LNCaP clone FGC (cell line): ENCODE results near the gene CD79B.

Source experiments
- DNase-seq: peaks from one replicate; pipeline ENCODE4 v3.0.0-alpha.2; 2011; ENCODE audit warnings: low read depth
- H3K4me3 ChIP-seq: 2 replicates; pipeline ENCODE4 v1.5.1; 2011; ENCODE audit warnings: mild to moderate bottlenecking, low read depth, low read length, control low read depth
- TF ChIP-seq, protein P1 (sequence below): IDR thresholded peaks from 2 replicates; pipeline ENCODE4 v1.5.1; 2012; ENCODE audit warnings: mild to moderate bottlenecking; ENCODE audit not compliant: control insufficient read depth, insufficient read depth; ENCODE audit errors: extremely low read depth

The CD79B gene

DNA sequence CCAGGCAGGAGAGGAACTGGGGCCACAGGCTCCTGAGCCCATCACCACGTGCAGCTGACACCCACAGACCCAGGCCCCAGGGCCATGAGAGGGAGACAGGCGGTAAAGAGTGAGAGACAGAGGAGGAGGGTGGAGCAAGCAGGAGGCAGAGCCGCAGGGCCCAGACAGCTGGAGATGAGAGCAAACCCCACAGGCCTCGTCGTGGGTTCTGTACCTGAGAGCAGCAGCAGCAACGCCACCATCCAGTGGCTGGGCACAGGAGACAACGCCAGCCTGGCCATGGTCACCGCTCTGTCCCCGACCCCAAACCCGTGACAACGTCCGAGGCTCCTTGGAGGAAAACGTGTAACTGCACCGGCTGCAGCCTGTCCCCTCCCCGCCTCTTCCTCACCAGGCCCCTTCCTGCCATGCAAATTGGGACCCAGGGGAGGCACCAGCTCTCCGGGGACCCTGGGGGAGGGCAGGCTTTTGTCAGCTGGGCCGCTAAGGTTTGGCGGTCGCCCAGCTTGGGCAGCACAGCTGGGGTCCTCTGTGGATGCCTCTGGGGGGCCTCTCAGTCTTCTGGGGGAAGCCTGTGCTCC lies at the start of gene CD79B:
Gene CD79B, minus strand, starts transcription at position 351 of the 581 bp plus-strand sequence. Its CDS starts 70 bp downstream, at position 281.
- TF ChIP-seq, protein P1, sequence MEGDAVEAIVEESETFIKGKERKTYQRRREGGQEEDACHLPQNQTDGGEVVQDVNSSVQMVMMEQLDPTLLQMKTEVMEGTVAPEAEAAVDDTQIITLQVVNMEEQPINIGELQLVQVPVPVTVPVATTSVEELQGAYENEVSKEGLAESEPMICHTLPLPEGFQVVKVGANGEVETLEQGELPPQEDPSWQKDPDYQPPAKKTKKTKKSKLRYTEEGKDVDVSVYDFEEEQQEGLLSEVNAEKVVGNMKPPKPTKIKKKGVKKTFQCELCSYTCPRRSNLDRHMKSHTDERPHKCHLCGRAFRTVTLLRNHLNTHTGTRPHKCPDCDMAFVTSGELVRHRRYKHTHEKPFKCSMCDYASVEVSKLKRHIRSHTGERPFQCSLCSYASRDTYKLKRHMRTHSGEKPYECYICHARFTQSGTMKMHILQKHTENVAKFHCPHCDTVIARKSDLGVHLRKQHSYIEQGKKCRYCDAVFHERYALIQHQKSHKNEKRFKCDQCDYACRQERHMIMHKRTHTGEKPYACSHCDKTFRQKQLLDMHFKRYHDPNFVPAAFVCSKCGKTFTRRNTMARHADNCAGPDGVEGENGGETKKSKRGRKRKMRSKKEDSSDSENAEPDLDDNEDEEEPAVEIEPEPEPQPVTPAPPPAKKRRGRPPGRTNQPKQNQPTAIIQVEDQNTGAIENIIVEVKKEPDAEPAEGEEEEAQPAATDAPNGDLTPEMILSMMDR: no peak
- DNase-seq: no peak
- no peak within 1 kb of the TSS for H3K4me3 ChIP-seq

- TF ChIP-seq, protein P1: no peak
- no peak overlapping the region for H3K4me3 ChIP-seq
- no peak for DNase-seq
These were observed 46.4 kb upstream of the CD79B start for GRCh38 chr17:63978272-63979200.

GRCh38 chr17:63976702-63977101 lies 44.6 kb upstream of the CD79B start:
- no peak overlapping the region for H3K4me3 ChIP-seq
- DNase-seq: no peak
- TF ChIP-seq, protein P1: no peak

GRCh38 chr17:63975541-63976092 lies 43.5 kb upstream of the CD79B start:
- DNase-seq: no peak
- TF ChIP-seq, protein P1: no peak
- no peak overlapping the region for H3K4me3 ChIP-seq

DNA sequence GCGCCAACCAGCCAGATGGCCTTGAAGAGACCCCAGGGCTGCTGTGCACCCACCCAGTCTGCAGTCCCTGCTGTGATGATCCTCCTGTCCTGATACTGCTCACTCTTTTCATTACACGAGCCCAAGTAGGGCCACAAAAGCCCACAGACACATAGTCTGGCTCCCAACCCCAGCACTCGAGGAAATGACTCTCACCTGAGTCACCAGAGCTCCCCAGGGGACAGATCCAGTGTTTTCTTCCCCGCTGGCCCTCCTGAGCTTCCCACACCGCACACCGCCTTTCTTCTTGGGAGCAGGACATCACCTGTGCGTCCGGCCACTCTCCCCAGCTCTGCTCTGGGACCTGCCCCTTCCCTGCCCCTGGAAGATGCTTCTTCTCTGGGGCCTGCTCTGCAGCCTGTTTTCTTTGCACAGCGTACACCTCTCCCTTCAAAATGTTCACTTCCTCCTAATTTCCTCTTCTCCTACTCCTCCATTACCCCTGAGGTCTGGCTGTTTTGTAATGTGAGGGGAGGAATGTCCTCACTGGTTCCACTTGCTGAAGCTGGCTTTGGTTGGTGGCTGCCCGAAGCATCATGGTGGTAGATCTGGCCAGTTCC lies 42.6 kb upstream of the CD79B start:
- TF ChIP-seq, protein P1: no peak
- H3K4me3 ChIP-seq: no peak overlapping the region
- no peak for DNase-seq

DNA sequence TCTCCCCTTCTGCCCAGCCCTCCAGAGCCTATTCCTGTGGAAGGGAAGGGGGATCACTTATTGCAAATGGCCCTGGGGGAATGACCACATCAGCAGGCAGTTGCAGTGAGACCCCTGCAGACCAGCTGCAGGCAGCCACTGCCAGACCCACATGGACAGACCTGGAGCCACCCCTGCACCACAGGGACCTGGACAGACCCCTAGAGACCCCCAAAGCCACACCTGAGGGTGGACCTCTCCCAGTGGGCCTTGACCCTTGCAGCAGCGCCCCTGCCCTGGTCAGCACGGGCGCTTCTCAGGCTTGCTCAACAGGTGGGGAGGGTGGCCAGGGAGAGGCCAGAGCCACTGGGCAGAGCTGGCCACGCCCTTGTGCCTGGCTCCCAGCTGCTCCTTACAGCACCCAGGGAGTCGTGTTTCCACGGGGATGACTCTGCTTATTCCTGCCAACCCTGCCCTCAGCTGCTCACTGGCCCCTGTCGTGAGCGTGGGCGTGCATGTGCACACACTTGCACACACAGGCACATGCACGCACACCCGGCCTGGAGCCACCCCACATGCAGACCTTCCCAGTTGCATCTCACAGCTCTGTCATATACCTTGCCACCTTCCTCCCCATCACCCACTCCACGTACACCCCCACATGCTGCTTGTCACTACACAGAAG lies 41.9 kb upstream of the CD79B start:
- DNase-seq: no peak
- no peak overlapping the region for H3K4me3 ChIP-seq
- TF ChIP-seq, protein P1: no peak
